ENCODE results near the gene NLRP5. TPM values are rescaled to one million over a fixed set of nuclear protein-coding genes. Genes with fewer than 3 reads are reported as not detected.
"Not testable (repeated sequence)": the region's sequence is repeated elsewhere in the genome, so short reads cannot be mapped to it uniquely, and the experiment has no call there.

The NLRP5 gene
- polyA plus RNA-seq, 2 of the 4 experiments (the other 2 are of a cell fraction), result not detected

- WGBS (ENCODE audit: missing lambda C conversion rate), result 94% methylated on average over 23 of the region's 23 CpGs
- no peak overlapping the region for H3K4me3 ChIP-seq
- no peak overlapping the region for H3K27ac ChIP-seq
- no peak overlapping the region for H3K4me2 ChIP-seq
- FAIRE-seq (no peak), DNase-seq (ENCODE audit: low read depth in 1 of 2, low spot score in 1 of 2) (no peak), ATAC-seq (no peak)
- no peaks in the 10 kb centered on the region for H3K9me3 ChIP-seq
- CTCF ChIA-PET, result interaction anchor here (0.9 to 3.8 kb wide), 4 partner anchors 8 to 39 kb away, joined by 3 to 14 read pairs (median 8); no protein-coding TSS in a partner anchor
- TF ChIP-seq HOXB13 (CRISPR knock-in tag; IDR thresholded peaks at IDR 0.05; ENCODE audit: low read depth), result no peak
- no peak for TF ChIP-seq FOSB (CRISPR knock-in tag; IDR thresholded peaks at IDR 0.05)
- no peak for TF ChIP-seq SREBF2 (IDR thresholded peaks at IDR 0.05)
- TF ChIP-seq NFE2L2 (conservative IDR thresholded peaks at IDR 0.05; ENCODE audit: low read length), result no peak
- POLR2A ChIA-PET, result no interaction called here
- H3K4me1 ChIP-seq, result peaks cover 5% of the 10 kb centered on the region; the same call in 1 of the 3 replicates
Observed at GRCh38 chr19:56097306-56097705, 110.7 kb downstream of the NLRP5 start.

GRCh38 chr19:56097776-56098175, 111.2 kb downstream of the NLRP5 start:
- no peak for FAIRE-seq
- ChIA-PET POLR2A (no interaction called here), CTCF (interaction anchor here (0.8 to 3.8 kb wide), 3 partner anchors 12 to 17 kb away, joined by 3 to 14 read pairs (median 3); no protein-coding TSS in a partner anchor)
- Histone ChIP-seq H3K9me3 (no peaks in the 10 kb centered on the region), H3K27ac (no peak overlapping the region), H3K4me3 (no peak overlapping the region), H3K4me1 (peaks cover under 1% of the 10 kb centered on the region; the same call in 1 of the 3 replicates), H3K4me2 (no peak overlapping the region)
- DNase-seq (ENCODE audit: low read depth in 1 of 2, low spot score in 1 of 2), result no peak
- ATAC-seq, result no peak
- TF ChIP-seq JUNB (IDR thresholded peaks at IDR 0.05), result no peak
- no peak for TF ChIP-seq SMC3 (IDR thresholded peaks at IDR 0.05)
- TF ChIP-seq CBX8 (IDR thresholded peaks at IDR 0.05), result no peak
- no peak for TF ChIP-seq ZFP36 (IDR thresholded peaks at IDR 0.05; ENCODE audit: borderline replicate concordance, partially characterized antibody)
- TF ChIP-seq TP53 (CRISPR knock-in tag; IDR thresholded peaks at IDR 0.05), result no peak
- TF ChIP-seq CHD2 (IDR thresholded peaks at IDR 0.05; ENCODE audit: low read length, partially characterized antibody), result no peak
- TF ChIP-seq, protein P1, sequence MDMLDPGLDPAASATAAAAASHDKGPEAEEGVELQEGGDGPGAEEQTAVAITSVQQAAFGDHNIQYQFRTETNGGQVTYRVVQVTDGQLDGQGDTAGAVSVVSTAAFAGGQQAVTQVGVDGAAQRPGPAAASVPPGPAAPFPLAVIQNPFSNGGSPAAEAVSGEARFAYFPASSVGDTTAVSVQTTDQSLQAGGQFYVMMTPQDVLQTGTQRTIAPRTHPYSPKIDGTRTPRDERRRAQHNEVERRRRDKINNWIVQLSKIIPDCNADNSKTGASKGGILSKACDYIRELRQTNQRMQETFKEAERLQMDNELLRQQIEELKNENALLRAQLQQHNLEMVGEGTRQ (IDR thresholded peaks at IDR 0.05), result no peak
- no peak for TF ChIP-seq HEYL (CRISPR knock-in tag; IDR thresholded peaks at IDR 0.05)
- TF ChIP-seq HES2 (IDR thresholded peaks at IDR 0.05), result no peak
- no peak for TF ChIP-seq POLR2A (IDR thresholded peaks at IDR 0.05; ENCODE audit: low read length)
- TF ChIP-seq RCOR1 (IDR thresholded peaks at IDR 0.05; ENCODE audit: low read depth, low read length), result no peak
- TF ChIP-seq CEBPB (IDR thresholded peaks at IDR 0.05), result no peak
- 93% methylated on average over 7 of the region's 7 CpGs for WGBS (ENCODE audit: missing lambda C conversion rate)

GRCh38 chr19:56098237-56098636, 111.7 kb downstream of the NLRP5 start:
- CTCF ChIA-PET, result interaction anchor here (0.8 to 3.8 kb wide), 3 partner anchors 12 to 16 kb away, joined by 3 to 14 read pairs (median 3); no protein-coding TSS in a partner anchor
- H3K4me2 ChIP-seq; H3K27ac ChIP-seq; FAIRE-seq; H3K9me3 ChIP-seq; H3K4me1 ChIP-seq; H3K4me3 ChIP-seq; ATAC-seq; POLR2A ChIA-PET; DNase-seq (ENCODE audit: low read depth in 1 of 2, low spot score in 1 of 2): not testable (repeated sequence)
- 89% methylated on average over 10 of the region's 21 CpGs for WGBS (ENCODE audit: missing lambda C conversion rate)

GRCh38 chr19:56098731-56099568, 112.4 kb downstream of the NLRP5 start:
- TF ChIP-seq POLR2A (IDR thresholded peaks at IDR 0.05; ENCODE audit: low read length) (no peak), MAFK (IDR thresholded peaks at IDR 0.05; ENCODE audit: partially characterized antibody) (peak; percentile 96)
- DNase-seq (ENCODE audit: low read depth in 1 of 2, low spot score in 1 of 2), result no peak

More at GRCh38 chr19:56098731-56099568, 112.4 kb downstream of the NLRP5 start:
- CTCF ChIA-PET, result interaction anchor here (0.6 to 3.8 kb wide), 4 partner anchors 11 to 194 kb away, joined by 3 to 14 read pairs (median 3); no protein-coding TSS in a partner anchor
- 93% methylated on average over 28 of the region's 34 CpGs for WGBS (ENCODE audit: missing lambda C conversion rate)
- no peak for FAIRE-seq
- ATAC-seq, result no peak
- Histone ChIP-seq H3K4me3 (no peak overlapping the region), H3K4me2 (no peak overlapping the region), H3K27ac (no peak overlapping the region), H3K4me1 (no peaks in the 10 kb centered on the region), H3K9me3 (no peaks in the 10 kb centered on the region)
- POLR2A ChIA-PET, result no interaction called here
